Activated CD8-positive, alpha-beta T cell treated with anti-CD3 and anti-CD28 coated beads for 36 hours (primary cell): ENCODE results near the gene TNNT1. TPM values are rescaled to one million over a fixed set of nuclear protein-coding genes. Genes with fewer than 3 reads are reported as not detected.

Experiments
- ATAC-seq: fragments of 200-7000 bp; cut with Tn5 transposase; one replicate; pipeline ENCODE4 v1.10.0; 2021; ENCODE audit warnings: mild to moderate bottlenecking, moderate library complexity
- CTCF ChIA-PET: fragments of 350-600 bp; sonication (Branson Sonifier 250); formaldehyde crosslinking; loops from one replicate; lab custom pipeline; 2021; ENCODE audit warnings: antibody characterized with exemption; lab: Charles Lee
- POLR2A ChIA-PET: fragments of 350-600 bp; sonication (Branson Sonifier 250); formaldehyde crosslinking; loops from one replicate; lab custom pipeline; 2021; ENCODE audit warnings: antibody characterized with exemption; lab: Charles Lee
- DNase-seq: peaks from one replicate; pipeline ENCODE4 v3.0.0-alpha.2; 2020
- H3K27ac Mint-ChIP-seq: one replicate; pipeline ENCODE4 v1.8.0; 2021; ENCODE audit warnings: mild to moderate bottlenecking, mixed read lengths
- H3K27me3 Mint-ChIP-seq: one replicate; pipeline ENCODE4 v1.8.0; 2021; ENCODE audit warnings: mixed read lengths
- H3K36me3 Mint-ChIP-seq: one replicate; pipeline ENCODE4 v1.8.0; 2021; ENCODE audit warnings: low read depth, mixed read lengths
- H3K4me1 Mint-ChIP-seq: one replicate; pipeline ENCODE4 v1.8.0; 2021; ENCODE audit warnings: low read depth, mixed read lengths
- H3K4me3 Mint-ChIP-seq: one replicate; pipeline ENCODE4 v1.8.0; 2021; ENCODE audit warnings: mild to moderate bottlenecking, moderate library complexity, mixed read lengths
- H3K9me3 Mint-ChIP-seq: one replicate; pipeline ENCODE4 v1.8.0; 2021; ENCODE audit warnings: mixed read lengths
- CTCF ChIP-seq: fragments of 200-600 bp; IDR thresholded peaks from one replicate; pipeline ENCODE4 v1.8.0; 2022; ENCODE audit warnings: antibody characterized with exemption, mild to moderate bottlenecking
- intact Hi-C: fragments of 100-400 bp; cut with micrococcal nuclease; formaldehyde crosslinking; loops from one replicate; pipeline ENCODE4 v1.10.0; 2022
- total RNA-seq, 2 experiments: library from RNA; stranded (reverse); gene quantifications; one replicate each; pipeline ENCODE4 v1.2.3, GENCODE V29; 2021

TNNT1 gene
- total RNA-seq, 2 experiments from 2014 or later: not detected

GRCh38 chr19:55152017-55152416 is 3.0 kb upstream of the TNNT1 start:
- Mint-ChIP-seq H3K27me3 (peaks cover 29% of the 10 kb centered on the region), H3K36me3 (no peaks in the 10 kb centered on the region), H3K4me3 (no peak overlapping the region), H3K4me1 (peaks cover 22% of the 10 kb centered on the region), H3K27ac (peak overlapping the region; percentile 44), H3K9me3 (peaks cover 10% of the 10 kb centered on the region)
- intact Hi-C loops: no loop called here
- ChIA-PET POLR2A (interaction anchor here (1.5 kb wide), 1 partner anchor 11 kb away, joined by 5 read pairs; no protein-coding TSS in a partner anchor), CTCF (interaction anchor here (1.6 kb wide), 1 partner anchor 8 kb away, joined by 8 read pairs; no protein-coding TSS in a partner anchor)
- ATAC-seq (no peak), DNase-seq (no peak)
- no peak for TF ChIP-seq CTCF

GRCh38 chr19:55147545-55148251 is 1.3 kb downstream of the TNNT1 start:
- ChIA-PET CTCF (no interaction called here), POLR2A (no interaction called here)
- H3K4me3 Mint-ChIP-seq: no peak overlapping the region
- ATAC-seq: no peak
- no peaks in the 10 kb centered on the region for H3K36me3 Mint-ChIP-seq
- TF ChIP-seq CTCF: no peak
- DNase-seq: no peak
- H3K27ac Mint-ChIP-seq: no peak overlapping the region
- H3K9me3 Mint-ChIP-seq: peaks cover 10% of the 10 kb centered on the region
- intact Hi-C loops: no loop called here
- peaks cover 43% of the 10 kb centered on the region for H3K27me3 Mint-ChIP-seq
- peaks cover 10% of the 10 kb centered on the region for H3K4me1 Mint-ChIP-seq

- POLR2A ChIA-PET: interaction anchor here (0.5 to 0.8 kb wide), 2 partner anchors 43 to 182 kb away, joined by 3 to 4 read pairs; no protein-coding TSS in a partner anchor
- no peak for TF ChIP-seq CTCF
- peaks cover 4% of the 10 kb centered on the region for H3K4me1 Mint-ChIP-seq
- intact Hi-C loops: no loop called here
- ATAC-seq: no peak
- H3K9me3 Mint-ChIP-seq: peaks cover 5% of the 10 kb centered on the region
- H3K27me3 Mint-ChIP-seq: peaks cover 45% of the 10 kb centered on the region
- H3K36me3 Mint-ChIP-seq: no peaks in the 10 kb centered on the region
- H3K4me3 Mint-ChIP-seq: no peak overlapping the region
- H3K27ac Mint-ChIP-seq: no peak overlapping the region
- CTCF ChIA-PET: interaction anchor here (0.7 to 1.4 kb wide), 5 partner anchors 10 to 357 kb away, joined by 3 to 6 read pairs (median 4); partner anchors contain the start of gene PPP1R12C
- no peak for DNase-seq
Observed at GRCh38 chr19:55146705-55147273, 2.2 kb downstream of the TNNT1 start.

- H3K27ac Mint-ChIP-seq: no peak overlapping the region
- peaks cover 48% of the 10 kb centered on the region for H3K27me3 Mint-ChIP-seq
- intact Hi-C loops: no loop called here
- peak; percentile 63 for TF ChIP-seq CTCF
- peaks cover 3% of the 10 kb centered on the region for H3K4me1 Mint-ChIP-seq
- no peaks in the 10 kb centered on the region for H3K36me3 Mint-ChIP-seq
- no peaks in the 10 kb centered on the region for H3K9me3 Mint-ChIP-seq
- ChIA-PET CTCF (interaction anchor here (0.7 to 1.4 kb wide), 5 partner anchors 10 to 357 kb away, joined by 3 to 6 read pairs (median 4); partner anchors contain the start of gene PPP1R12C), POLR2A (interaction anchor here (0.5 to 0.8 kb wide), 2 partner anchors 43 to 183 kb away, joined by 3 to 4 read pairs; no protein-coding TSS in a partner anchor)
- ATAC-seq (peak; percentile 62), DNase-seq (peak; percentile 49)
- no peak overlapping the region for H3K4me3 Mint-ChIP-seq
Observed at GRCh38 chr19:55146078-55146704, 2.8 kb downstream of the TNNT1 start.
